Stimulated activated effector memory CD8-positive, alpha-beta T cell treated with anti-CD3 and anti-CD28 coated beads, Interleukin-12 subunit alpha, Interleukin-12 subunit beta, amount 100 ng/mL, for 72 hours (primary cell): ENCODE measurements around the gene SPOP.

Experiments used
- ATAC-seq: fragments of 150-1000 bp; cut with Tn5 transposase; 2 replicates; pipeline ENCODE4 v1.10.0; 2021
- DNase-seq, 2 donors: peaks; one replicate each; pipeline ENCODE4 v3.0.0; 2021 to 2022; ENCODE audit warnings: low spot score in 2 of 2
- H3K27ac Mint-ChIP-seq: one replicate; pipeline ENCODE4 v1.8.0; 2022; ENCODE audit warnings: mild to moderate bottlenecking, mixed read lengths
- H3K36me3 Mint-ChIP-seq: one replicate; pipeline ENCODE4 v1.8.0; 2022; ENCODE audit warnings: mild to moderate bottlenecking, mixed read lengths
- H3K4me1 Mint-ChIP-seq: one replicate; pipeline ENCODE4 v1.8.0; 2022; ENCODE audit warnings: mixed read lengths
- H3K4me3 Mint-ChIP-seq: one replicate; pipeline ENCODE4 v1.8.0; 2022; ENCODE audit warnings: mild to moderate bottlenecking, mixed read lengths
- H3K9me3 Mint-ChIP-seq: one replicate; pipeline ENCODE4 v1.8.0; 2022; ENCODE audit warnings: mixed read lengths

The SPOP gene

DNA sequence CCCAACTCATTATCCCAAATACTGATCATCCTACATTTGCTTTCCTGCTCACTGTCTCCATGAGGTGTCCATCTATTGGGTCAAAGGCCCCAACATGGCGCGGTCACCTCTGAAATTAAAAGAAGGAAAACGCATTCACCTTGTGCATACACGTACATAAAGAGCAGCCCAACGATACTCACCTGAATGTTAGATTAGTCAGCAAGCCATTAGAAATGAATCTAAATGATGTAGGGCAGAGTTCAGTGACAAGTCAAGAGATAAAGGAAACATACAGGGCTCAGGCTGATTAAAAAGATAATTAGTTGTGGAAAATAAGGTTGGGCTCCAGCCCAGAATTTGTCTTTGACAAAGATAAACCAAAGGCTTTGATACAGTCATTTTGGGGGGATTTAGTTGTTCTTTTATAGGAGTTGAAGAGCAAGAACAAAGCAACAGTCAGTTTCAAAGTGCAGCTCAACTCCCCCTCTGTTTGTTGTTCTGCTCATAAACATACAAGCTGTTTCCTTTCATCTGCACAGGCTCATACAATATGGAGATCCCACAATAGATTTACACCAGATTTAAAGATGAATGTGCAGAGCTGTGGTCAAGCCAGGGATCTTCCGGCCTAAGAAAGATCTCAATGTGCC is 81.2 kb downstream of the SPOP start:
- no peak for DNase-seq
- H3K4me1 Mint-ChIP-seq: no peaks in the 10 kb centered on the region
- peaks cover 90% of the 10 kb centered on the region for H3K36me3 Mint-ChIP-seq
- peak overlapping the region; percentile 64 for H3K27ac Mint-ChIP-seq
- ATAC-seq: no peak
- H3K9me3 Mint-ChIP-seq: no peaks in the 10 kb centered on the region
- no peak overlapping the region for H3K4me3 Mint-ChIP-seq

GRCh38 chr17:49595980-49596379 is 81.9 kb downstream of the SPOP start:
- Mint-ChIP-seq H3K4me1 (no peaks in the 10 kb centered on the region), H3K36me3 (peaks cover 82% of the 10 kb centered on the region), H3K4me3 (no peak overlapping the region), H3K27ac (peak overlapping the region; percentile 64), H3K9me3 (no peaks in the 10 kb centered on the region)
- ATAC-seq (no peak), DNase-seq (no peak)

GRCh38 chr17:49595328-49595727 is 82.6 kb downstream of the SPOP start:
- Mint-ChIP-seq H3K4me1 (no peaks in the 10 kb centered on the region), H3K27ac (no peak overlapping the region), H3K9me3 (no peaks in the 10 kb centered on the region), H3K4me3 (no peak overlapping the region), H3K36me3 (peaks cover 76% of the 10 kb centered on the region)
- DNase-seq (no peak), ATAC-seq (no peak)

GRCh38 chr17:49592263-49592662 is 85.6 kb downstream of the SPOP start:
- DNase-seq (no peak), ATAC-seq (no peak)
- Mint-ChIP-seq H3K4me1 (no peaks in the 10 kb centered on the region), H3K4me3 (no peak overlapping the region), H3K9me3 (no peaks in the 10 kb centered on the region), H3K27ac (no peak overlapping the region), H3K36me3 (peaks cover 45% of the 10 kb centered on the region)

DNA sequence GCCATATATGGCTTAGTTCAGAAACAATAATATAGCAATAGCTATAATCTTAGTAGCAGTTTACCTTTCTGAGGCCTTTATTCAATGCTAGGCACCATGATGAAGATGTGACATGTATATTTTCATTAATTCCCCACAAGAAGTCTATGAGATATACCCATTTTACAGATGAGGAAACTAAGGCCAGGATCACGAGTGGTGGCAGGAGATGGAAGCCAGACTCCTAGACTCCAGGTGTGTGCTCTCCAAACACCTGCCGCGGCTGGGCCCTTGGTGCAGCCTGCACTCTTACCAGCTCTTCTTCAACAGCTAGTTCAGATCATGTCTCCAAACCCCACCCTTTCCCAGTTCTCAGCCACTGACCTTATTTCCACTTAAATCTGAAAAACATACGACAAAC is 87.0 kb downstream of the SPOP start:
- Mint-ChIP-seq H3K36me3 (peaks cover 31% of the 10 kb centered on the region), H3K4me1 (no peaks in the 10 kb centered on the region), H3K27ac (no peak overlapping the region), H3K4me3 (no peak overlapping the region), H3K9me3 (no peaks in the 10 kb centered on the region)
- no peak for ATAC-seq
- no peak for DNase-seq

DNA sequence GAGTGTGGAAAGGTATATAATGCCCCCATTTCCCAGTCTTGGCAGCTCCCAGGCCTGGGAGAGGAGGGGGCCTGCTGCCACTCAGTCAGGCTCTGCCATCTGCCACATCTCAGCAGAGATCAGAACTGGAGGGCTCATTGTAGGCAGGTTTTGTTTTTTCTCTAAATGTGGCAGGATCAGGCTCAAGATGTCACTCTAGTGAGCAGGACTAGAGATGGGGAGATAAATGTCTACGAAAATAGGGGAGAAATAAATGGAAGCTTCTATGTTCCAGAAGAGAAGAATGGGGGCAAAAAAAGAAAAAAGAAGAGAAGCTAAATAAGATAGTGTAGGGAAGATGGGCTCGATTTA is 88.3 kb downstream of the SPOP start:
- Mint-ChIP-seq H3K27ac (peak overlapping the region; percentile 8), H3K9me3 (no peaks in the 10 kb centered on the region), H3K36me3 (peaks cover 22% of the 10 kb centered on the region), H3K4me3 (no peak overlapping the region), H3K4me1 (no peaks in the 10 kb centered on the region)
- ATAC-seq (no peak), DNase-seq (no peak)

GRCh38 chr17:49588726-49589576 is 88.9 kb downstream of the SPOP start:
- H3K27ac Mint-ChIP-seq: peak overlapping the region; percentile 23
- no peaks in the 10 kb centered on the region for H3K9me3 Mint-ChIP-seq
- H3K36me3 Mint-ChIP-seq: peaks cover 17% of the 10 kb centered on the region
- DNase-seq (no peak), ATAC-seq (no peak)
- H3K4me3 Mint-ChIP-seq: no peak overlapping the region
- no peaks in the 10 kb centered on the region for H3K4me1 Mint-ChIP-seq

DNA sequence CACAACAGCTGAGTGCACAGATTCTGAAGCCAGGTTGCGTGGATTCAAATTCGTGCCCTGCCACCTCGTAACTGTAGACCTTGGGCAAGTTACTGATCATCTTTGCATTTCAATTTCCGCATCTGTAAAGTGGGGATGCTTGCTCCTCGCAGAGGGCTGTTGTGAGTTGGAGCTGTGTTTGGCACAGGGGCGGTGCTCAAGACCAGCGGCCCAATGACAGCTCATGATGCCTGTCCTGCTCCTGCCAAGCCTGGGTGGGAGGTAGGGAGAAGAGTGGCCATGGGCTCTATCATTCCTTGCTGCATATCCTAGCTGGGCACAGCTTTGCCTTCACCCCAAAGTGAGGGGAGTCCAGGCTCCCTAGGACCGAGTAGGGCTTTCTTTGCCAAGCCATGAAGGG is 89.6 kb downstream of the SPOP start:
- no peak for ATAC-seq
- Mint-ChIP-seq H3K9me3 (no peaks in the 10 kb centered on the region), H3K27ac (peak overlapping the region; percentile 23), H3K4me3 (no peak overlapping the region), H3K36me3 (peaks cover 14% of the 10 kb centered on the region), H3K4me1 (no peaks in the 10 kb centered on the region)
- no peak for DNase-seq

DNA sequence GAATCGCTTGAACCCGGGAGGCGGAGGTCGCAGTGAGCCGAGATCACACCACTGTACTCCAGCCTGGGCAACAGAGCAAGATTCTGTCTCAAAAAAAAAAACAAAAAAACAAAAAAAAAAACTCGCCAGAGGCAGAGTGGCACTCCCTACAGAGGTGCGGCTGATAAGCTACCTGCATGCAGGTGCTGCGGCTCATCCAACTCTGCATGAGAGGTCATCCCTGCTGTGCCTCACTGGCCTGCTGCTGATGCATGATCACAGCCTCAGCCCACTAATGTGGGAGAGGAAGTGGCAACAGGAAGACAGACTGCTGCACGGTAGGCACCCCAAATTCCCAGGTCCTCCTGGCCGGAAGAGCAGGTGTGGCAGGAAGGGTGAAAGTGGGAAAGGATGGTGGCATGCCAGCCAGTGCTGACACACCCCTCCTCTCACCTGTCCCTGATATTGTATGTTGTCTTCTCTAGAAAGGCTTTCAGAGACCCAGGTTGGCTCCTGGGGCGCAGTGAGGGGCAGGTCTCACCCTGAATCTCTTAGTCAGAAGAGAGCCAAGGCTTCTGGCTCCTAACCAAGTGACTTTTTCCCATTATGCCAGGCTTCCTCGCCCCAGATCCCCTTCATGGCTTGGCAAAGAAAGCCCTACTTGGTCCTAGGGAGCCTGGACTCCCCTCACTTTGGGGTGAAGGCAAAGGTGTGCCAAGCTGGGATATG is 90.4 kb downstream of the SPOP start:
- Mint-ChIP-seq H3K36me3 (peaks cover 6% of the 10 kb centered on the region), H3K9me3 (no peaks in the 10 kb centered on the region), H3K4me3 (no peak overlapping the region), H3K27ac (no peak overlapping the region), H3K4me1 (no peaks in the 10 kb centered on the region)
- no peak for DNase-seq
- ATAC-seq: no peak

GRCh38 chr17:49585422-49586027 is 92.4 kb downstream of the SPOP start:
- H3K9me3 Mint-ChIP-seq: no peaks in the 10 kb centered on the region
- no peak for ATAC-seq

DNA sequence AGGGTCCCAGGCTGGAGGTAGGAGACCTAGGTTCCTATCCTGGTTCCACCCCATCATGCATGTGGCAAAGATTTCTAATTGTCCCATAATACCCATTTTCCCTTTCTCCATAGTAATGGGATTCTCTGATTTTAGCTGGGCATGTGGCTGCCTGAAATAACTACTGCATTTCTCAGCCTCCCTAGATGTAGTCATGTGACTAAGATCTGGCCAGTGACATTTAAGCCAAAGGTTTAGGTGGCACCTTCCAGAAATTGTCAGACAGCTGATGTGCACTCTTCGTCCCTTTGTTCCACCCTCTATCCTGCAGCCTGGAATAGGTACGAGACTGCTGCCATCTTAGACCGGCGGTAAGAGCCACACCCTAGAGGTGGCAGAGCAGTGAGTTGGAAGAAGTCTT is 94.0 kb downstream of the SPOP start:
- ATAC-seq (no peak), DNase-seq (no peak)
- Mint-ChIP-seq H3K4me1 (no peaks in the 10 kb centered on the region), H3K27ac (no peak overlapping the region), H3K36me3 (no peaks in the 10 kb centered on the region), H3K9me3 (no peaks in the 10 kb centered on the region), H3K4me3 (no peak overlapping the region)

More at GRCh38 chr17:49585422-49586027, 92.4 kb downstream of the SPOP start:
- no peaks in the 10 kb centered on the region for H3K36me3 Mint-ChIP-seq
- no peak overlapping the region for H3K27ac Mint-ChIP-seq
- H3K4me1 Mint-ChIP-seq: no peaks in the 10 kb centered on the region
- no peak overlapping the region for H3K4me3 Mint-ChIP-seq
- DNase-seq: no peak

DNA sequence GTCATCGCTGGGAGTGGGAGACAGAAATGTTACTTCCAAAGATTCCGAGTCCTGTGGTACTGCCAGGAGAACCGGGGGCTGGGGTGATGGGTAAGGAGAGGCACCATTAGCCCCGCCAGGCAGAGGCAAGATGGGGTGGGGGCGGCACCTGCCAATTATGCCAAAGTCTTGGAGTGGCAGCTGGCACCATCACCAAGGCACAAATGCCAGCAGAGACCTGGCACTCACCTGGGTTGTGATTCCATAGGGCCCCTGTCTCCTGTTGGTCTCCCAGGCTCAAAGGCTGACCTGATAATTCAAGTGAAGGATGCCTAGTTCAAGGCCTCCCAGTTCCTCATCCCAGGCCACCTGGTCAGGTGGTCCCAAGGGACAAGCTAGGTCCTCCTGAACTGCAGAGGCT is 94.7 kb downstream of the SPOP start:
- Mint-ChIP-seq H3K9me3 (no peaks in the 10 kb centered on the region), H3K27ac (no peak overlapping the region), H3K36me3 (no peaks in the 10 kb centered on the region), H3K4me1 (no peaks in the 10 kb centered on the region), H3K4me3 (no peak overlapping the region)
- ATAC-seq (no peak), DNase-seq (no peak)

GRCh38 chr17:49582789-49583188 is 95.1 kb downstream of the SPOP start:
- H3K4me3 Mint-ChIP-seq: no peak overlapping the region
- DNase-seq (no peak), ATAC-seq (no peak)
- H3K9me3 Mint-ChIP-seq: no peaks in the 10 kb centered on the region
- H3K27ac Mint-ChIP-seq: no peak overlapping the region
- no peaks in the 10 kb centered on the region for H3K4me1 Mint-ChIP-seq
- no peaks in the 10 kb centered on the region for H3K36me3 Mint-ChIP-seq

DNA sequence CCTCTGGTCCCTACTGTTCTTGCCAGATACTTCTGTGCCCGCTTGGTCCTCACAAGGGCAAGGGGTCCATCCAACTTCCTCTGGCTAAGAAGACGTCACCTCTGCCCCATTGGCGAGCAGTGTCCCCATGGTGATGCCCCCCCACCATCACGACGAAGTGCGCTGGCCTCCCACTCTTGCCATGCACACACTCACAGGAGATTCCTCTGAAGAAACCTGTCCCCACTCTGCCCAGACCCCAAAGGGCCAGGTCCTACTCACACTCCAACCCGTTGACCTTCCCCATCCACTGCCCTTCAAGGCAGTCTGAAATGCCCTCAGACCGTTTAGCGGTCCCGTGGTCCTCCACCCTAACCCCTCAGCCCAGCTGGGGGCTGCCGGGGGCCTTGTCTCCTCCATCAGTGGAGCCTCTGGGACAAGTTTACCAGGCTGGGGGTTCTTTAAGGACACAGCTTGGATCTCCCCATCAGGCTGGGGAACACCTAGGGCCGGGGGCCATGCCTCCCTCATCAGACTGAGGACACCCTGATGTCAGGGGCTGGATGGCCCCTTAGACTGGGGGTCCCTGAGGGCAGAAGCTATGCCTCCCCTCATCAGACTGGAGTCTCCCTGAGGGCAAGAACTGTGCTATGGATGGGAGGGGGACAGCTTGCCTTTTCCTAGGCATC is 95.7 kb downstream of the SPOP start:
- DNase-seq (no peak), ATAC-seq (no peak)
- Mint-ChIP-seq H3K27ac (peak overlapping the region; percentile 77), H3K9me3 (no peaks in the 10 kb centered on the region), H3K4me1 (peaks cover under 1% of the 10 kb centered on the region), H3K36me3 (no peaks in the 10 kb centered on the region), H3K4me3 (no peak overlapping the region)

GRCh38 chr17:49581648-49581998 is 96.3 kb downstream of the SPOP start:
- Mint-ChIP-seq H3K27ac (peak overlapping the region; percentile 77), H3K4me3 (no peak overlapping the region), H3K36me3 (no peaks in the 10 kb centered on the region), H3K9me3 (no peaks in the 10 kb centered on the region), H3K4me1 (peaks cover 6% of the 10 kb centered on the region)
- DNase-seq (no peak), ATAC-seq (no peak)
